ENCODE data around the gene CLEC9A. TPM values are rescaled to one million over a fixed set of nuclear protein-coding genes. Genes with fewer than 3 reads are reported as not detected.

The CLEC9A gene
- total RNA-seq, 1 donor from 2014 or later = not detected

GRCh38 chr12:10086387-10086786 lies 55.9 kb downstream of the CLEC9A start:
- Mint-ChIP-seq H3K4me1 (ENCODE audit: low read depth, unreplicated experiment) (no peaks in the 10 kb centered on the region), H3K27me3 (ENCODE audit: low read depth, unreplicated experiment) (no peaks in the 10 kb centered on the region), H3K36me3 (ENCODE audit: low read depth, unreplicated experiment) (no peaks in the 10 kb centered on the region), H3K4me3 (ENCODE audit: unreplicated experiment) (no peak overlapping the region), H3K27ac (ENCODE audit: unreplicated experiment) (no peak overlapping the region), H3K9me3 (ENCODE audit: unreplicated experiment) (peaks cover 3% of the 10 kb centered on the region)
- Histone ChIP-seq H3K27me3 (ENCODE audit: insufficient read depth, low read length) (no peaks in the 10 kb centered on the region), H3K27ac (ENCODE audit: low read depth, low read length) (no peak overlapping the region), H2AFZ (ENCODE audit: low read depth, low read length) (no peak overlapping the region), H3K4me2 (ENCODE audit: low read length) (no peak overlapping the region), H3K4me1 (ENCODE audit: insufficient read depth, low read length) (no peaks in the 10 kb centered on the region), H3K79me2 (ENCODE audit: insufficient read depth, low read length) (no peaks in the 10 kb centered on the region), H3K9me3 (ENCODE audit: insufficient read depth, low read depth, low read length) (no peaks in the 10 kb centered on the region), H4K20me1 (ENCODE audit: insufficient read depth, low read length) (no peaks in the 10 kb centered on the region), H3K9ac (ENCODE audit: low read length) (no peak overlapping the region), H3K36me3 (ENCODE audit: insufficient read depth, low read length) (no peaks in the 10 kb centered on the region), H3K4me3 (ENCODE audit: insufficient read depth, low read depth, low read length) (no peak overlapping the region)
- no peak for TF ChIP-seq EZH2 (IDR thresholded peaks at IDR 0.05; ENCODE audit: insufficient read depth, low read length)
- no peak for FAIRE-seq
- DNase-seq (ENCODE audit: low read depth) = no peak

DNA sequence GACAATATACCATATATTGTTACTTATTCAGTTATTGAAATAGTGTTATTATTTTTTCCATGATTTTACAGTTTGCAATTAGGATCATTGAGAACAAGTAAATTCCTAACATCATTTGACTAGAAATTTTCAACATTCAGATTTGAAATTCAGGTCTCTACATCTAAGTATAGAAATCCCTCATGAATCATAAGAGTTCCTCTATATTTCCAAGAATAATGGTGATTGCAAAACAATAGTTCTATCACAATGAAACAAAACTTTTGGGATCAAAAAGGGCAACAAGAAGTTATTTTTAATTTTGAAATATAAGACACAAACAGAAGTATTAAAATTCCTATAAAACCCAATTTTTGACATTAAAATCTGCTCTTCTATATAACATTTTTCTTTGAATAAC lies 57.5 kb downstream of the CLEC9A start:
- Histone ChIP-seq H3K4me1 (ENCODE audit: insufficient read depth, low read length) (no peaks in the 10 kb centered on the region), H3K9ac (ENCODE audit: low read length) (no peak overlapping the region), H4K20me1 (ENCODE audit: insufficient read depth, low read length) (no peaks in the 10 kb centered on the region), H3K36me3 (ENCODE audit: insufficient read depth, low read length) (no peaks in the 10 kb centered on the region), H3K27ac (ENCODE audit: low read depth, low read length) (no peak overlapping the region), H3K4me3 (ENCODE audit: insufficient read depth, low read depth, low read length) (no peak overlapping the region), H3K79me2 (ENCODE audit: insufficient read depth, low read length) (no peaks in the 10 kb centered on the region), H3K4me2 (ENCODE audit: low read length) (no peak overlapping the region), H3K27me3 (ENCODE audit: insufficient read depth, low read length) (no peaks in the 10 kb centered on the region), H3K9me3 (ENCODE audit: insufficient read depth, low read depth, low read length) (no peaks in the 10 kb centered on the region), H2AFZ (ENCODE audit: low read depth, low read length) (no peak overlapping the region)
- TF ChIP-seq, protein P1, sequence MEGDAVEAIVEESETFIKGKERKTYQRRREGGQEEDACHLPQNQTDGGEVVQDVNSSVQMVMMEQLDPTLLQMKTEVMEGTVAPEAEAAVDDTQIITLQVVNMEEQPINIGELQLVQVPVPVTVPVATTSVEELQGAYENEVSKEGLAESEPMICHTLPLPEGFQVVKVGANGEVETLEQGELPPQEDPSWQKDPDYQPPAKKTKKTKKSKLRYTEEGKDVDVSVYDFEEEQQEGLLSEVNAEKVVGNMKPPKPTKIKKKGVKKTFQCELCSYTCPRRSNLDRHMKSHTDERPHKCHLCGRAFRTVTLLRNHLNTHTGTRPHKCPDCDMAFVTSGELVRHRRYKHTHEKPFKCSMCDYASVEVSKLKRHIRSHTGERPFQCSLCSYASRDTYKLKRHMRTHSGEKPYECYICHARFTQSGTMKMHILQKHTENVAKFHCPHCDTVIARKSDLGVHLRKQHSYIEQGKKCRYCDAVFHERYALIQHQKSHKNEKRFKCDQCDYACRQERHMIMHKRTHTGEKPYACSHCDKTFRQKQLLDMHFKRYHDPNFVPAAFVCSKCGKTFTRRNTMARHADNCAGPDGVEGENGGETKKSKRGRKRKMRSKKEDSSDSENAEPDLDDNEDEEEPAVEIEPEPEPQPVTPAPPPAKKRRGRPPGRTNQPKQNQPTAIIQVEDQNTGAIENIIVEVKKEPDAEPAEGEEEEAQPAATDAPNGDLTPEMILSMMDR (IDR thresholded peaks at IDR 0.05; ENCODE audit: insufficient read depth, low read depth, low read length) = no peak
- no peak for TF ChIP-seq EZH2 (IDR thresholded peaks at IDR 0.05; ENCODE audit: insufficient read depth, low read length)
- FAIRE-seq = no peak
- DNase-seq (ENCODE audit: low read depth) = no peak
- Mint-ChIP-seq H3K27me3 (ENCODE audit: low read depth, unreplicated experiment) (no peaks in the 10 kb centered on the region), H3K4me1 (ENCODE audit: low read depth, unreplicated experiment) (no peaks in the 10 kb centered on the region), H3K4me3 (ENCODE audit: unreplicated experiment) (no peak overlapping the region), H3K36me3 (ENCODE audit: low read depth, unreplicated experiment) (no peaks in the 10 kb centered on the region), H3K27ac (ENCODE audit: unreplicated experiment) (no peak overlapping the region), H3K9me3 (ENCODE audit: unreplicated experiment) (peaks cover 3% of the 10 kb centered on the region)

DNA sequence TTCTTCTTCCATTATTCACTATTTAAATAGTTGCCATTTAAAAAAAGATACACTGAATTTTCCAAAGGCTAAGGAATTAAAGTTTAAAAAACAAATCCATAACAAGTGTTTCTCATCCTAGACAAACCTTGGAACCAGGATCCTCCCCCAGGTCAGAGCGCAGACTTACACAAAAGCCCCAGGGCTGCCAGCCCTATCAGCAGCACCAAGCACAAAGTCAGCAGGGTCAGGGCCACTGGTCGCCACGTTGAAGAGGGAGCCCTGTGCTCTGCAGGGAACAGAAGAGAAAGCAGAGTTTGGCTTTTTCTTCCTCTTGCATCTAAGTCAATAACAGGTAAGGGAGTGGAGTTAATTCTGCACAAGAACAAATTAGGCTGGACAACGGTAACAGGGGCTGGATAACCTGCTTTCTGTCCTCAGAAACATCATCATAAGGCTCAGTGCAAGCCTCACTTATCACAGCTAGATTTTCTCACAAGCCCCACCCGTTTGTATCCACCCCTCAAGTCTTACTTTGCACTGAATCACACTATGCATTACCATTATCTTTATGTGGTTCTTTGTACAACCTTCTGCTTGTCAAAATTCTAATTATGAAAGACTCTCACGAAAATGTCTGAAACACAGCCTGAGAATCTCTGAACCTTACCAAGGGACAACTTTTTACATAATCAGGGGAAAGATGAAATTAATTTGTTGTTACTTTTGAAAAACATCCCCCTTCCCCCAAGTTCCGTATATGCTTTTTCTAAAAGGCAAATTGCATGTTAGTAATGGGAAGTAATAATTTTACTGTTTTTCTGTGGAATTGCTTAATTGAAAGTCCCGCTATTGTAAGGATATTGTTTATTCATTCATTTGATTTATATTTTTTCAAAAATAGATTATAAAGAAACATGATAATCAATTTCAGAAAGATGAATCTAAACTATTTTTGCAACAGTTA lies 58.7 kb downstream of the CLEC9A start:
- no peak overlapping the region for H3K27ac ChIP-seq (ENCODE audit: low read depth, low read length)
- Mint-ChIP-seq H3K36me3 (ENCODE audit: low read depth, unreplicated experiment) (no peaks in the 10 kb centered on the region), H3K27me3 (ENCODE audit: low read depth, unreplicated experiment) (no peaks in the 10 kb centered on the region), H3K4me3 (ENCODE audit: unreplicated experiment) (no peak overlapping the region), H3K4me1 (ENCODE audit: low read depth, unreplicated experiment) (no peaks in the 10 kb centered on the region), H3K9me3 (ENCODE audit: unreplicated experiment) (peaks cover under 1% of the 10 kb centered on the region), H3K27ac (ENCODE audit: unreplicated experiment) (no peak overlapping the region)
- H3K4me1 ChIP-seq (ENCODE audit: insufficient read depth, low read length) = no peaks in the 10 kb centered on the region
- H3K4me2 ChIP-seq (ENCODE audit: low read length) = no peak overlapping the region
- no peak for FAIRE-seq
- H3K9ac ChIP-seq (ENCODE audit: low read length) = no peak overlapping the region
- TF ChIP-seq, protein P1 (IDR thresholded peaks at IDR 0.05; ENCODE audit: insufficient read depth, low read depth, low read length) = no peak
- TF ChIP-seq EZH2 (IDR thresholded peaks at IDR 0.05; ENCODE audit: insufficient read depth, low read length) = no peak
- no peaks in the 10 kb centered on the region for H3K27me3 ChIP-seq (ENCODE audit: insufficient read depth, low read length)
- no peak overlapping the region for H3K4me3 ChIP-seq (ENCODE audit: insufficient read depth, low read depth, low read length)
- no peaks in the 10 kb centered on the region for H4K20me1 ChIP-seq (ENCODE audit: insufficient read depth, low read length)
- H3K9me3 ChIP-seq (ENCODE audit: insufficient read depth, low read depth, low read length) = no peaks in the 10 kb centered on the region
- no peak overlapping the region for H2AFZ ChIP-seq (ENCODE audit: low read depth, low read length)
- no peaks in the 10 kb centered on the region for H3K36me3 ChIP-seq (ENCODE audit: insufficient read depth, low read length)
- DNase-seq (ENCODE audit: low read depth) = no peak
- no peaks in the 10 kb centered on the region for H3K79me2 ChIP-seq (ENCODE audit: insufficient read depth, low read length)

Data from astrocyte (in vitro differentiated cells and primary cell).